GM19455 (cell line): ENCODE measurements around the gene LCA5.
"Not testable (repeated sequence)": the region's sequence is repeated elsewhere in the genome, so short reads cannot be mapped to it uniquely, and the experiment has no call there.

Experiments used
- ATAC-seq: cut with Tn5 transposase; IDR thresholded peaks from one replicate; pipeline ENCODE4 v1.9.1; 2021; ENCODE audit not compliant: unreplicated experiment

Gene LCA5

DNA sequence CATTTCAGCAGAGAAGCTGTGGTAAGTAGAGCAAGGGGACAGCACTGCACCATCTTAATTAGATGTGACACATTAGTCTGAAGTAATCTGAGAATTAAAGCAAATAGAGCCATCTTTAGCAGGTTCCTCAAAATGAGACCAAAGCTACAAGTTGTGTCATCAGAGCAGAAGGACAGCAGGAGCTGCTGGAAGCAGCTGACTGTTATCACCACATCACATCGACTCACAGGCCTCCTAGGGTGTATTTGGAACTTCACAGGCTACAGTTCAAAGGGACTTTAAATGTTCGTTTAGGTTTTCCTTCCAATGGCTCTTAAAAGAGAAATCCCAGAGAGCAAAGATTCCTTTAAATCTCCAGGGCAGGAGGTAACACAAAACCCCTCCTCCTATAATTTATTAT, 69.5 kb downstream of the LCA5 start:
- ATAC-seq: no peak

DNA sequence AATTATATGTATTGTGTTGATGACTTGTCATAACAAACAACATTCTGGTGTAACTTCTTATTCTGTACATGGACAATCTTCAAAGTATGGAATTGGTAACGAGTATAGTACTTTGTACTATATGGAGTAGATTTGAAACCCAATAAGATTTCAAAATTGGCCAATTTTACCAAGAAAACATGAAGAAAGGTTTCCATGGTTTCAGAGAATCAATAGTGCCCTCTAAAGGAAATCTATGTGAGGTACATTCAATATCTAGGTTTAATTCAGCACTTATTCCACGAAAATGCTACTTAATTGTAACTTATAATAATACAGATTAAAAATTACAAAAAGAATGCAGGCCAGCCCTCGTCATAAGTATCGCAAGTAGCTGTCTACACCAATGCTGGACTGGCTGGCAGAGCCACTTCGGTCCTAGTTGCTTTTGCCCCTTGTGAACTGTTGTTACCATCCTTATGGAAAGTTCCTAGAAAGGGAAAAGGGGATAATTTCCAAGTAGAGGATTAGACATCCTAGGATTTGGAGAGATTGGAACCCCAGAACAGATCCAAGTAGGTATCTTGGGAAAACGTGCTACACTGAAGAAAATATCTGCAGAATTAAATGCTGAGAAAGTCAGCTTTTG, 70.9 kb downstream of the LCA5 start:
- no peak for ATAC-seq

DNA sequence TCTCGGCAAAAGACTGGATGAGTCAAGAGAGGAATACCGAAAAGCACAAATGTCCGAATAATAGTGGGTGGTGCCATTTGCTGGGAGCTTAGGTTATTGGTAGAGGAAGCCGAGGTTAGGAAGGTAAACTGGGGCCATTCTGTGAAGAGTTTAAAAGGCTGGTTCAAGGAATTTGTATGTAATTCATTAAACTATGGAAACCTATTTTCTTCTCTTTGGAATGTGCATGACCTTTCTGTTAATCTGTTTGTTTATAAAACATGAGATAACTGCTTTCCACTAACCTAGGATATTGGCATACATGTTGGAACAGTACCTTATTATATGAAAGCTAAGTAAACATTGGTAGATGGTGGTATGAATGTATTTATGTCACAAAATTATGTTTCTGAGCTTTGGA, 71.8 kb downstream of the LCA5 start:
- ATAC-seq: no peak

DNA sequence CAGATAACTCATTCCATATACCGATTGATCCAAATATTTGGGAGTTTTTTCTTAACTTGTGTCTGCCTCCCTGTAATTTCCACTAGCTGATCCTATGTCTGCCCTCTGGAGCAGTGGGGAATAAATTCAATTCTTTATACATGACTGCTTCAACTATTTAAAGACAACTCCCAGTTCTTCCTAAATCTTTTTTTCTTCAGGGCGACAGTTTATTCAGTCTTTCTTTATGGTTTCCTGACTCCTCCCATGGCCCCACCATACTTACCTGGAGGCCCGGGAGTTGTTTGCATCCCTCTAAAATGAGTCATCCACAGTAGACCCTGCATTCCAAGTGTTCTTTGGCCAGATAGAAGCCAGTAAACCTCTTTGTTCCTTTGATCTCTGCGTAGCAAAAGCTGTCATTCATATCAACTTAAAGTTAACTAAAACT, 73.6 kb downstream of the LCA5 start:
- ATAC-seq: no peak

DNA sequence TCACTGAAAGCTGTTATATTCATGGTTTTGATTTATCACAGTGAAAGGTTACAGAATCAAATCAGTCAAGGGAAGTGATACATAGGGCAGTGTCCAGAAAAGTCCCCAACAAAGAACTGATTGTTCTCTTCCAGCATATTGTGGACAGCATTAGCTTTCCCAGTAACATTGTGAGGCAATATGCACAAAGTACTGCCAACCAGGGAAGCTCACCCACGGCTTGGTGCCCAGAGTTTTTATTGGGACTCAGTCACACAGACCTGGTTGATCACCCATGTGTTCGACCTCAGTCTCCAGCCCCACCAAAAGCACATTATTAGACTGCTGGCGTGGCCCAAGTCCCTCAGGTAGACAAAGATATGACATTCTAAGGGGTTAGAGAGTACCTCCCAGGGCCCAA, 76.0 kb downstream of the LCA5 start:
- ATAC-seq: no peak

DNA sequence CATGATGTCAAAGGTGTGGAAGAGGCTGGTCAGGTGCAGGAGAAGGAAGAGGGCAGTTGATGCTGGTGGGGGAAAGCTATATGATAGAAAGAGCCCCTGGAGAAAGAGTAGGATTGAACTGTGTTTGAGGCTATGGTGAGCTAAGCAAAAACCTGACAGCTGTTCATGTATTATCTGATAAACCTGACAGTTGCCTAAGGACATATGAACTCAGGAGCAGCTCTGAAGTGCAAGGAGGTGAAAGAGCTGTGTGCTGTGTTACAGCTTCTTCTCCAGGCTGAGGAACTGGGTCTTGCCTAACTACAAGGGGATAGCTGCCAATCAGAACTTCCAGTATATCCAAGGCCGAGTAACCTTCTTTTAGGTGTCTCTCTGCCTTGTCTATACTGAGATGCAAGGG, 81.8 kb downstream of the LCA5 start:
- ATAC-seq: no peak

DNA sequence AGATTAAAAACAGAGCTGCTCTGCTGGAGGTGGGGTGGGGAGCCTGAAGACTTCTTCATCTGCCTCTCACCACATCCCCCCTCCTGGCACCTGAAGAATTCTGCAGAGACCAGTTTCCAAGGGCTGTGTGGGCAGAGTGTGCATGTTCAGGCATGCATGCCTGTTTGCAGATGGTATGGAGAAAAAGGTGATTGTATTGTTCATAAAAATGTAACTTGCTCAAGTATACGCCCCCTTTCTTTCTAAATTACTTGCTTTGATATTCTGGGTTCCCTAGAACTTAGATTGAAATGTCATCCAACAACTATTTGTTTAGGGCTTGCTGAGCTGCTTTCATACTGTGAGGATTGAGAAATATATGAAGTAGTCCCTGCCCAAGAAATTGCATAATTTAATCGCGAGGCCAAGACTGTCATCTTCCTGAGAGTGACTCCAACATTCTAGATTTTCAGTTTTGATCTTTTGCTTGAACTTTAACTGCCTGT, 83.6 kb downstream of the LCA5 start:
- ATAC-seq: no peak

DNA sequence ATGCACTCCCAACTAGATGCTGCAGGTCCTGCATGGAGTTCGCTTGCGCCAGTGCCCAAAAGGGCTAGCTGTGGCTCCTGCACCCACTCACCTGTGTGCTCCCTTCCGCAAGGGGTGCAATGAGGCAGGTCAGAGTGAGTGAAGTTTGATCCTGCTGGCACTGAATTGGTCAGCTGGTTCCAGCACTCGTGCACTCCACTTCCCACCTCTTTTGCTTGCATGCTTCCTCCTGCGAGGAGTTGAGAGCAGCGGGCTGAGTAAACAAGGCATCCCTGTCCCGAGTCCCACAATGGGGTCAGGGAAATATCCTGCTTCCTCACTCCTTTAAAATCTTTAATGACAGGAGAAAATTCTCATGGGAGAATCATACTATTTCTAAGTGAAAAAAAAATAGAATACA, 86.2 kb downstream of the LCA5 start:
- no peak for ATAC-seq

DNA sequence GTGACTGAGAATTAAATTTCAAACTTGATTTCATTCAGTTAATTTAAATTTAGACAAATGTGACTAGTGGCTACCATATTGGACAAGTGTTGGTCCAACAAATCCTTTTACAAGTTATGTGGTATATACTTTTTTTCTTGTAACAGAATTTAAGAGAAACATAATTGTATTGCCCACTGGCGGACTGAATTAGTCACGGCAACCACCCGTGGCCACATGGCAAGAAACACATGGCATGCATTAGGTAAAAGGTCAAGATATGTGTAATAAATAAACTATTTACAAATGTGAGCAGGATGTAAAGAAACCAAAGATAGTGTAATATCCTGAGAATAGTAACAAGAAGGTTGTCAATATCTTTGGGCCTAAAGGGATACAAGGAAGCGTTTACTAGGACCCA, 91.2 kb downstream of the LCA5 start:
- no peak for ATAC-seq

DNA sequence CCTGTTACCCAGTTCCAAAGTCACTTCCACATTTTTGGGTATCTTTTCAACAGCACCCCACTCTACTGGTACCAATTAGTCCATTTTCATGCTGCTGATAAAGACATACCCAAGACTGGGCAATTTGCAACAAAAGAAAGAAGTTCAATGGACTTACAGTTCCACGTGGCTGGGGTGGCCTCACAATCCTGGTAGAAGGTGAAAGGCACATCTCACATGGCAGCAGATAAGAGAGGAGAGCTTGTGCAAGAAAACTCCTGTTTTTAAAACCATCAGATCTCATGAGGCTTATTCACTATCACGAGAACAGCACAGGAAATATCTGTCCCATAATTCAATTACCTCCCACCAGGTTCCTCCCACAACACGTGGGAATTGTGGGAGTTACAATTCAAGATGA, 93.4 kb downstream of the LCA5 start:
- not testable (repeated sequence) for ATAC-seq

DNA sequence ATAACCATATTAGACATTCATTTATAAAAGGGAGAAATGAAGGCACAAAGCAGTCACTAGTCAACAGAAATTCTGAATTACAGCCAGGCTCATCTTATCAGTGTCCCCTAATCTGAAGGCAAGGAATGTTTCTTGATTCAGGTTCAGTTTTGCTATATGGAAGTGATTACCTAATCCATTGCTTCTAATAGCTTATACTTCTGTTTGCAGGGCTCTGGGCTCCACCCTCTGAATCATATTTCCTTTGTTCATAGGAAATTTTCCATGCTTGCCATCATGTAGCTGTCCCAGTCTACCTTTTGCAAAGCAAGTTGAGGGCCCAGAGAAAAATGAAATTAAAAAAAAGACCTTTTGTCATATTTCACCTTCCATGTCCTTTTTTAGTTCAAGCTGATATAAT, 96.0 kb downstream of the LCA5 start:
- no peak for ATAC-seq

DNA sequence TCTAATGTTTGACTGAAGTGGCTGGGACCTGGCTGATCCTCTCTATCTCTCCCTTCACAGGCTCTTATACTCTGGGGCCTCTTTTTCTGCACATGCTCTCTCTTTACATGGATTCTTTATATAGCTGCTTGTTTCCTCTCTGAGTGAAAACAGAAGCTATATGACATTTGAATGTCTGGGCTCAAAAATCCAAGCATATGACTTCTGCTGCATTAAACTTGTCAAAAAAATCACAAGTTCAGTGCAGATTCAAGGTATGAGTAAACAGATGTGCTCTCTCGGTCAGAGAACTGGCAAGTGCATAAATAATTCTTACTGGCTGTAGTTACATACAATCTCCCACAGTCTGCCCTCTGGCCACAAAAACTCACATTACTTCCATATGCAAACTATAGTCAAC, 96.6 kb downstream of the LCA5 start:
- no peak for ATAC-seq

DNA sequence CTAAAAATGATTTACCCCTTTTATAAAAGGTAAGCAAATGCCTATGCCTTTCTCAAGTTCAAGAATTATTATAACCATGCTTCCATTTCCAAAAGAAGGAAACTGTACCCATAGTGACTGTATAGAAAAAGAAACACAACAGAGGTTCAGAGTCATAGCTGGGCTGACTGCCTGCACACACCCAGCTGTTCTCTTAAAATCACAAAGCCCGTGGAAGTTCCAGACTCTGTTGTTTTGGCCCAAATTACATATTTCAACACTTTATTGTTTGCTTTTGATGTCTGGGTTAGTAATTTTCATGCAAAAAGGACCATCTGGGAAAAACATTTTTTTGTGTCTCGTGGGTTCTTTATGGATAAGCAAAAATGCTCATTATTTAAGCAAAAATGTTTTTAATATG, 99.2 kb downstream of the LCA5 start:
- no peak for ATAC-seq

DNA sequence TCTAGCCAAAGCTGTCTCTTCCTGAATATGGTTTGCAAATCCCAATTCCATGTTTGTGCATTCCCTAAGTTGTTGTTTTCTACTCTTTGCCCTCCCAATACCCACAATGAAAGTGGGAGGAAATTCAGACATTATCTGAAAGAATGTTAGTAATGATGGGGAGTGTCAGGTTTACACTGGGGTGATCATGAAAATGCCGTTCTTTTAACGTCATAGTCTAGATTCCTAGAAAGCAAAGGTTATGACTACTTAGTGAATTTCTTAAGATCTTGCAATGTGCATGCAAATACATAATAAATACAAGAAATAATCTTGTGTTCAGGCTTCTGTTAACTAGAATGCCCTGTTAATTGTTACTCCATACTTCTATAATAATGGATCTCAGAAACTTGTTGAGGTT, 101.0 kb downstream of the LCA5 start:
- ATAC-seq: no peak

DNA sequence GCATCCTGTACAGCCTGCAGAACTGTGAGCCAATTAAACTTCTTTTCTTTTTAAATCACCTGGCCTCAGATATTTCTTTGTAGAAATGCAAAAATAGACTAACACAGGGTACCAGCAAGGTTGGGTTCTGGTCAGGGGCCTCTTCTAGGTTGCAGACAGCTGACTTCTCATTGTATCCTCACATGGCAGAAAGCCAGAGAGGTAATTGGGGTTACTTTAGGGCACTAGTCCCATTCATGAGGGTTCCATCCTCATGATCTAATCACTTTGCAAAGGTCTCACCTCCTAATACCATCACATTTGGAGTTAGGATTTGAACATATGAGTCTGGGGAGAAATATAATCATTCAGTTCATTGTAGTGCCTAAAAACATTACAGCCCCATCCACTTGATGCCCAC, 101.5 kb downstream of the LCA5 start:
- ATAC-seq: no peak
